SK-N-MC (cell line): Measurements from ENCODE around the gene CXXC5.

Source experiments
- EZH2 ChIP-seq: fragments of 200-600 bp; sonication (generic); IDR thresholded peaks from one replicate; pipeline ENCODE4 v1.6.1; 2017; ENCODE audit warnings: antibody characterized with exemption
- FOXP2 ChIP-seq: optimal IDR thresholded peaks from 2 replicates; pipeline ENCODE3; 2011; ENCODE audit warnings: mild to moderate bottlenecking, moderate library complexity; ENCODE audit not compliant: insufficient read depth; ENCODE audit errors: extremely low read length, control extremely low read depth
- POLR2AphosphoS5 ChIP-seq: IDR thresholded peaks from 2 replicates; pipeline ENCODE4 v1.6.1; 2012; ENCODE audit warnings: mild to moderate bottlenecking, low read depth, low read length, borderline replicate concordance

DNA sequence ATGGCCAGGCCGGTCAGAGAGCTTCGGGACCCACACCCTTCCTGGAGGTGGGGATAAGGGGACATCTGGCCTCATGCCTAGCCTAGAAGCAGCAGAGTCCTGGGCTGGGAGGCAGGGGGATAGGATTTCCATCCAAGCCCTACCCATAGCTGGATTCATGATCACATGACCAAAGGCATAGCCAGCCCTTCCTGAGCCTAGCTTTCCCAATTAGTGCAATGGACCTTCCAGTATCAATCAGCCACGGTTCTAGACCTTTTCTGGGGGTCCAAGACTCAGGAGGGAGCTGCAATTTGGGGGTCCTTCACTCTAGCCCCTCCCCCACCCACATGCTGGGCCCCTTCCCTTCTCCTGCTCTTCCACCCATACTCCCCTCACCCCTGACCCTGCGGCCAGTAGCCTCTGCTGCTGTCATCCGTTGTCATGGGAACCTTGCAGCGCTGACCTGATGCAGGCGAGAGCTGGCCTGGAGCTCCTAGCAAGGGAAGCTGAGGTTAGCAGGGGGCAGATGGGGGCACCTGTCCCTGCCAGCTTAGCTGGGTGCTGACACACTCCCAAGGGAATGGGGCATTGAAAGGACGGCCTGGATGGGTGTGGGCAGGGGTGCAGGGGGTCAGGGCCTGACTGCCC lies 44.6 kb downstream of the CXXC5 start:
- TF ChIP-seq POLR2AphosphoS5 (no peak), EZH2 (no peak), FOXP2 (no peak)
